Tibial nerve (tissue), 4 donors: ENCODE results near the gene ARID1B.

Source experiments
- CTCF ChIP-seq, 5 experiments: fragments of 200-600 bp in 3 of 5; fragments of 450-650 bp in 2 of 5; sonication (generic) in 3 of 5; IDR thresholded peaks; one replicate each; pipeline ENCODE4 v1.5.1; 2016 to 2019; ENCODE audit warnings: antibody characterized with exemption in 5 of 5, mild to moderate bottlenecking in 3 of 5, moderate library complexity in 2 of 5
- EP300 ChIP-seq, 2 donors: sonication (generic); formaldehyde crosslinking; IDR thresholded peaks; one replicate each; pipeline ENCODE4 v1.6.1; 2017; ENCODE audit warnings: antibody characterized with exemption in 2 of 2, mild to moderate bottlenecking in 1 of 2

- TF ChIP-seq EP300 (IDR thresholded peaks at IDR 0.05) (no peak), CTCF (IDR thresholded peaks at IDR 0.05) (peak in 1 of 5 experiments; percentile 16)
Measured at GRCh38 chr6:157221049-157221816, 444.1 kb downstream of the ARID1B start.
